ENCODE measurements around the gene SLC66A3.
A peak's percentile ranks its signal among the peaks of the same experiment; 100 is the strongest.

SLC66A3 gene

DNA sequence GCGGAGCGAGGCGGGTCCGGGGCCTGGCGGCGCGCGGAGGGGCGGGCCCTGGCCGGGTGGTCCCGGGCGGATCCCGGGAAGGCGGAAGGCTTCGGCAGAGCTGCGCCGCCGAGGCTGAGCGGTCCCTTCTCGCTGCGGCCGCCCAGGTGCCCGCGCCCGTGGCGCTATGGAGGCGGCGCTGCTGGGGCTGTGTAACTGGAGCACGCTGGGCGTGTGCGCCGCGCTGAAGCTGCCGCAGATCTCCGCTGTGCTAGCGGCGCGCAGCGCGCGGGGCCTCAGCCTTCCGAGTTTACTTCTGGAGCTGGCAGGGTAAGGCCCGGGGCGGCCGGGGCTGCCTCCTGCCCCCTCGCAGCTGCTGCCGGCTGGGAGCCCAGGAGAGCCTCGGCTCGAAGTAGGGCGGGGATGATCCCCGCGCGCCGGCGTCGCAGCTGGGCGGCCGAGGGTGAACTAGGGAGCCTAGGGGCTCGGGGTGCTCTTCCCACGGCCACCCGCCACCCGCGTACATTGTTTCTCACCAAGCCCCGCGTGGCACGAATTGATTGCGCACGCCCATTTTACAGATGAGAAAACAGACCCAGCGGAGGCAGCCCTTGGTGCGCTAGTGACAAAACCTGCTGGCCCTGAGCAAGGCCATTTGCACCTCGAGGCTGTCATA, at the start of gene SLC66A3:
Gene SLC66A3 (plus strand): TSS at position 87 of the 655 bp plus-strand sequence. CDS start 80 bp downstream, at position 167.
- H3K27ac Mint-ChIP-seq, result peak within 1 kb of the TSS; percentile 86
- H3K36me3 Mint-ChIP-seq (ENCODE audit: low read depth), result no peaks in the 10 kb centered on the region
- no peaks in the 10 kb centered on the region for H3K27me3 Mint-ChIP-seq (ENCODE audit: low read depth)
- peaks cover 12% of the 10 kb centered on the region for H3K4me1 Mint-ChIP-seq (ENCODE audit: low read depth)
- no peaks in the 10 kb centered on the region for H3K9me3 Mint-ChIP-seq
- peak within 1 kb of the TSS; percentile 83 for H3K4me3 Mint-ChIP-seq

DNA sequence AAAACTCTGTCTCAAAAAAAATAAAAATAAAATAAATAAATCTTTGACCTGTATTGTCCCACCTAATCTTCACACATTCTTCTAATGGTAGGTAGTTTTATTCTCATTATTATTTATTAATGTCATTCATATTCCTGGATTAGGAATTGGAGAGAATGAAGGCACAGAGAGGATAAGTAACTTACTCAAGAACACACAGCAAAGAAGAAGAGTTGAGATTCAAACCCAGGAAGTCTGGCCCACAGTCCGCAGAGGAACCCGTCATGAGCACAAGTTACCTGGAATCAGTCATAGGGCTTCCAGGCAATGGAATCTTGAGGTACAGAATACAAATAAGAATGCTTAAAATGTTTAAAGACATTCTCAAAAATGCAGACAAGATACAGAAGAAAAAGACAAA, 46.3 kb upstream of the SLC66A3 start:
- Mint-ChIP-seq H3K36me3 (ENCODE audit: low read depth) (peaks cover 5% of the 10 kb centered on the region), H3K4me1 (ENCODE audit: low read depth) (peaks cover 16% of the 10 kb centered on the region), H3K27ac (no peak overlapping the region), H3K4me3 (no peak overlapping the region), H3K9me3 (peaks cover 14% of the 10 kb centered on the region), H3K27me3 (ENCODE audit: low read depth) (peaks cover 6% of the 10 kb centered on the region)

DNA sequence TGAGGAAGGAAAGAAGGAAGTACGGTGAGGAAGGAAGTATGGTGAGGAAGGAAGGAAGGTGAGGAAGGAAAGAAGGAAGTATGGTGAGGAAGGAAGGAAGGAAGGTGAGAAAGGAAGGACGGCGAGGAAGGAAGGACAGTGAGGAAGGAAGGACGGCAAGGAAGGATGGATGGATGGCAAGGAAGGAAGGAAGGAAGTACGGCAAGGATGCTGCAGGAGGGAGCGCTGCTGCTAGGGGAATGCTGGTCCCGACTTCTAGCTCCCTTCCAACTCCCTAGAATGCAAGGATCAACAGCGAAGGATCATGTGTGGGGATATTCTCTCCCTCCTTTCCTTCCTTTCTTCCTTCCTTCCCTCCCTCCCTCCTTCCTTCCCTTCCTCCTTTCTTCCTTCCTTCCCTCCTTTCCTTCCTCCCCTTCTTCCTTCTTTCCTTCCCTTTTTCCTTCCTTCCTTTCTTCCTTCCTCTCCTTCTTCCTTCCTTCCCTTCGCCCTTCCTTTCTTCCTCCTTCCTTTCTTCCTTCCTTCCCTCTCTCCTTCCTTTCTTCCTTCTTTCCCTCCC, 42.3 kb upstream of the SLC66A3 start:
- Mint-ChIP-seq H3K27me3 (ENCODE audit: low read depth) (peaks cover 16% of the 10 kb centered on the region), H3K9me3 (peaks cover 14% of the 10 kb centered on the region), H3K4me3 (no peak overlapping the region), H3K27ac (no peak overlapping the region), H3K36me3 (ENCODE audit: low read depth) (peaks cover 5% of the 10 kb centered on the region), H3K4me1 (ENCODE audit: low read depth) (no peaks in the 10 kb centered on the region)

DNA sequence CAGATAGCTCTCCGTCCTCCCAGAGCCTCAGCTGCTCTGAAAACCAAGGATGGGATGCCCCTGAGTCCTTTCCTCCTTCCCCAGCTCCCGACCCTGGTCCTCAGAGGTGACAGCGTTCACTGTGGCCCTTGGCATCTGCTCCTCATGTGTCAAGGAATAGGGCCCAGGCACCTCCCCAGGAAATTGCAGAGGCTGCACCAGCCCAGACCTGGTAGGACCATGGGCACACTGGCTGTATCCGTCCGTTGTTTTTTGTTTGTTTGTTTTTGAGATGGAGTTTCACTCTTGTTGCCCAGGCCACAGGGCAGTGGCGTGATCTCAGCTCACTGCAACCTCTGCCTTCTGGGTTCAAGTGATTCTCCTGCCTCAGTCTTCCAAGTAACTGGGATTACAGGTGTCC, 37.5 kb upstream of the SLC66A3 start:
- Mint-ChIP-seq H3K4me3 (no peak overlapping the region), H3K27ac (no peak overlapping the region), H3K4me1 (ENCODE audit: low read depth) (no peaks in the 10 kb centered on the region), H3K9me3 (peaks cover 2% of the 10 kb centered on the region), H3K36me3 (ENCODE audit: low read depth) (peaks cover under 1% of the 10 kb centered on the region), H3K27me3 (ENCODE audit: low read depth) (peaks cover 14% of the 10 kb centered on the region)

DNA sequence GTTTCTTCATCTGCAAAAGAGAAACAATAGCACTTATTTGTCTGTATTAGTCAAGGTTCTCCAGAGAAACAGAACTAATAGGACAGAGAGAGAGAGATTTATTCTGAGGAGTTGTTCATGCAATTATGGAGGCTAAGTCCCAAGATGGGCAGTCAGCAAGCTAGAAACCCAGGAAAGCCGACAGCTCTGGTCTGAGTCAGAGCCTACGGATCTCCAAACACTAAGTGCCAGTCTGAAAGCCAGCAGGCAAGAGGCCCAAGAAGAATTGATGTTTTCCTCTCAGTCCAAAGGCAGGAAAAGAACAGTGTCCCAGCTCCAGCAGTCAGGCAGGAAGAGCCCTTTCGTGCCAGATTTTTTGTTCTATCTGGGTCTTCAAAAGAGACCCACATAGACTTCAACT, 36.5 kb upstream of the SLC66A3 start:
- no peaks in the 10 kb centered on the region for H3K9me3 Mint-ChIP-seq
- H3K36me3 Mint-ChIP-seq (ENCODE audit: low read depth), result no peaks in the 10 kb centered on the region
- H3K27ac Mint-ChIP-seq, result no peak overlapping the region
- no peaks in the 10 kb centered on the region for H3K4me1 Mint-ChIP-seq (ENCODE audit: low read depth)
- H3K4me3 Mint-ChIP-seq, result no peak overlapping the region
- H3K27me3 Mint-ChIP-seq (ENCODE audit: low read depth), result peaks cover 14% of the 10 kb centered on the region

DNA sequence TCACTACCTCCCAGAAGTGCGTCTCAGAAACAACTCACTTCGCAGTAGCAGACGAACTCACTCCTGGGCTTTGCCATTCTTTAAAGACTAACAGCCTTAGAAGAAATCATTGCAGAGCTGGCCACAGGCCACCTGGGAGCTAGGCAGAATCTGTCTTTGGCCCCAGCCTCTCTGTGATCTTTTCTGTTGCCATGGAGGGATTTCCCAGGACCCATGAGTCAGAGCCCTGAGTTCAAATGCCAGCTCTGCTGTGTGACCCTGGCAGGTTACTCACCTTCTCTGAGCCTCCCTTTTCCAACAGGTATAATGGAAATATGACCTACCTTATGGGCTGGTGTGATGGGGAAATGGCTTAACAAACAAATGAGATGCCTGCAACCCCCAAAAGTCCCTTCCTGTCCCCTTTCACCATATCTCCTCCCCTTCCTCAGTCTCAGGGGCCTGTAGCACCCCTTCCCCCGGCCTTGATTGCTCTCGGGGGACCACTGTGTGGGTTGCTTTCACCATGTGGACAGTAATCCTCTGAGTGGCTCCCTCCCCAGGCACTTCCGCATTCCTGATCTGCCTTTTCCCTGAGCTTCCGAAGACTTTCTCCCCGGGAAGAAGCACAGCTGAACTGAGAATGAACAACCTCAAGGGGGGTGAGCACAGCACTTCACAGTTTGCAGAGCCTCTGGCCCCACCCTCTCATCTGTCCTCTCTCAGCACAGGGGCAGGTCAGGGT, 34.0 kb upstream of the SLC66A3 start:
- H3K36me3 Mint-ChIP-seq (ENCODE audit: low read depth), result no peaks in the 10 kb centered on the region
- peaks cover 12% of the 10 kb centered on the region for H3K27me3 Mint-ChIP-seq (ENCODE audit: low read depth)
- no peaks in the 10 kb centered on the region for H3K9me3 Mint-ChIP-seq
- no peak overlapping the region for H3K27ac Mint-ChIP-seq
- no peak overlapping the region for H3K4me3 Mint-ChIP-seq
- peaks cover 3% of the 10 kb centered on the region for H3K4me1 Mint-ChIP-seq (ENCODE audit: low read depth)

DNA sequence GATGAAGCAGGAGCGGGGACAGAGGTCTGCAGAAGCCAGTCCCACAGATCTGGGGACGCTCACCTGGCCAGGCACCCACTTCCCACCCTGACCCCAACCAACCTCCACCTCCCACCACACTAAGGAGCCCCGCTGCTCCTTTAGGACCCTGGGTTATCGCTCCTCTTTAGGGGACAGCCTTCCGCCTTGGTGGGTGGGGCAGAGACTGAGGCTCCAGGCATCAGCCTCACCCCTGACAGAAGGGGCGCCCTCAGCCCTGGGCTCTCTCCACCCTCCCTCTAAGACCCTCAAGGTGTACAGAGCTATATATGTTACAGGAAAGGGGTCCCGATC, 33.5 kb upstream of the SLC66A3 start:
- Mint-ChIP-seq H3K4me3 (no peak overlapping the region), H3K4me1 (ENCODE audit: low read depth) (peaks cover 3% of the 10 kb centered on the region), H3K27me3 (ENCODE audit: low read depth) (peaks cover 12% of the 10 kb centered on the region), H3K36me3 (ENCODE audit: low read depth) (no peaks in the 10 kb centered on the region), H3K27ac (no peak overlapping the region), H3K9me3 (no peaks in the 10 kb centered on the region)

DNA sequence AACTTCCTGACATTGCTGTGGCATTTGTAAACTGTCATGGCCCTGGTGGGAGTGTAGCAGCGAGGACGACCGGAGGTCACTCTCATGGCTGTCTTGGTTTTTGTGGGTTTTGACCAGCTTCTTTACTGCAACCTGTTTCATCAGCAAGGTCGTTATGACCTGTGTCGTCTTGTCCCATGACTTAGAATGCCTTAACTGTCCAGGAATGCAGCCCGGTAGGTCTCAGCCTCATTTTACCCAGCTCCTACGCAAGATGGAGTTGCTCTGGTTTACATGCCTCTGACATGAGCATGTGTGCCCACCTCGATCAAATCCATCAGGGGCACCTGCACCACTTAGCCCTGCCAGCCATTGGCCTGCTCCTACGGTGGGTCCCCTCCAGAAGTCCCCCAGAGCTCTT, 32.9 kb upstream of the SLC66A3 start:
- Mint-ChIP-seq H3K36me3 (ENCODE audit: low read depth) (no peaks in the 10 kb centered on the region), H3K4me3 (no peak overlapping the region), H3K27ac (no peak overlapping the region), H3K4me1 (ENCODE audit: low read depth) (peaks cover 3% of the 10 kb centered on the region), H3K27me3 (ENCODE audit: low read depth) (peaks cover 12% of the 10 kb centered on the region), H3K9me3 (no peaks in the 10 kb centered on the region)

DNA sequence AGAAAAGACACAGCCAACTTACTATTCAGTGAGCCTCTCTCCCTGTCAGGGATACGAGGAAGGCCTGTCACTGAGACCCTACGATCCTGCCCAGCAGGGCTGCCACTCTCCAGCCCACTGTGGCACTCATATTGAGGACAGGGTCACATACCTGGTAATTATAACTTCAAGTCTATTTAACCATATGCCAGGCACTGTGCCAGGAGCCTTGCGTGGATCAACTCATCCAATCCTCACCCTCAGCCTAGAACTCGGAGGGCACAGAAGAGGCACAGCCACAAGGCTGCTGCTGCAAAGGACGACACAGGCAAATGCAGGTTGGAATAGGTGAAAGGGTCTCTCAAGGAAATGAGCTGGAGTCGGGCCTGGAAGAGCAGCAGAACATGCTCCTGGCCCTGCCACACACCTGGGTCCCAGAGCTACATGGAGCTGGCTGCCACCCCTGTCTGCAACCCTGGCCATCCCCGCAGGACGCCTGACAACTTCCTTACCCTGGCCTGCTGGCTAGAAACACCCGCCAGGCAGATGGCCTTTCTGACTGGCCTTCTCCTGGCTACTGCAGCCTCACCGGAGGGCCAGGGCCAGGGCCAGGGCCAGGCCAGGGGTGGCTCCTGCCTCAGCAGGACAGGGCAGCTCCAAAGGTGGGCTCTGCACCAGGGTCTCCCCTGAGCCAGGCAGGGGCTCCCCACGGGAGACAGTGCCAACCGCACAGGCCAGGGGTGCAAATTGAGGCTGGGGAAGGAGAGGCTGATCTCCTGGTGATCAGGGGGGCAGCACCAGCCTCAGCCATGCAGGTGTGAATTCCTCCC, 32.1 kb upstream of the SLC66A3 start:
- H3K36me3 Mint-ChIP-seq (ENCODE audit: low read depth), result no peaks in the 10 kb centered on the region
- no peak overlapping the region for H3K4me3 Mint-ChIP-seq
- H3K4me1 Mint-ChIP-seq (ENCODE audit: low read depth), result peaks cover 5% of the 10 kb centered on the region
- peaks cover 12% of the 10 kb centered on the region for H3K27me3 Mint-ChIP-seq (ENCODE audit: low read depth)
- no peaks in the 10 kb centered on the region for H3K9me3 Mint-ChIP-seq
- H3K27ac Mint-ChIP-seq, result no peak overlapping the region

DNA sequence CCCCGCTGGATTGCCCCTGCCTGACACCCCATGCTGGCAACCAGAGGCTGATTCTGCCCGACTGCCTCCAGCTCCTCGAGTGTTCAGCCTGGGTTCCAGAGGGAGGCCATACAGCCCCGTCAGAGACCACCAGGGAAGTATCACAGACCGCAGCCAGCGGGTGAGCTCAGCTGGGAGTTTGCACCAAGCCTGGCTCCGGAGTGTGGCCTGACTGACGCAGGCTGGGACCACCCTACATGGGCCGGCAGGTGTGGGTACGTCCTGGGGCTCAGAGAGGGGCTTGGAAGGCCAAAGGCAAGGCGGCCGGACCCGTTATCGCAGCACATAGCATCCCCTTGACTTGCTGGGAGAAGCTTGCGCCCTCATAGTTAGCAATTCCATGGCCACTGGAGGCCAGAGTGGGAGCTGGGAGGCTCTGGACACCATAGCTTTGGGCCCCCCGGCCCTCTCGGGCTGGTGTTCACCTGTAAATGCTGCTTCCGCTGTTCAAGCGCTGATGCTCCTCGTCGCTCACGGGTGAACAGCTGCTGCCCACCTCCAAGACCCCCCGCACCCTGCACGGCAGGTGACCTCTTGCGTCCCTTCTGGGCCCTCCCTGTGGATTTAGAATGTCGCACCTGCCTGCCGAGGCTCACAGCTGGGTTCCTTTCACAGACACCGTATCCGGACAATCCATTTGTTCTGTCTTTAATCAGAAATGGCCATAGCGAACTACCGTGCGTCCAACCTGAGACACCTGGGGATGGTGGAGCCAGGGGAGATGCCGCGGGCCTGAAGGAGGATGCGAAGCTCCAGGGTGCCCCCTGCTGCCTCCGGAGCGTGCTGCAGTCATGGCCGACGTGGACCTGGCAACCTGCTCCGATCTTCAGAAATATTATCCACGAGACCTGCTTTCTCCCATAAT, 31.2 kb upstream of the SLC66A3 start:
- H3K36me3 Mint-ChIP-seq (ENCODE audit: low read depth), result no peaks in the 10 kb centered on the region
- no peak overlapping the region for H3K4me3 Mint-ChIP-seq
- peaks cover 8% of the 10 kb centered on the region for H3K4me1 Mint-ChIP-seq (ENCODE audit: low read depth)
- no peaks in the 10 kb centered on the region for H3K9me3 Mint-ChIP-seq
- peaks cover 12% of the 10 kb centered on the region for H3K27me3 Mint-ChIP-seq (ENCODE audit: low read depth)
- no peak overlapping the region for H3K27ac Mint-ChIP-seq

DNA sequence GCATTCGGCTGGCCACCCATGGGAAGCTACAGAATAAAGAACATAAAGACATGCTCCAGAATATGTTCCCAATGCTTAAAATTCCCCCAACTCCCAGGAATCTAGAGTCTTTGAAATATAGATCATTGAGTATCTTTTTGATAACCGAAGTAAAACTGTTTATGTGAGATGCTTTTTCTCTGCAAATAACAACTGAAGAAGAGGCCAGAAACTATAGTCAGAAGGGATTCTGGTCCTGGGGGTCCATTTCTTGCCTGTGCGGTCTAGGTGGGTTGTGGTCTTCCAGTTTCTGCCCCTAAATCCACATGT, 30.6 kb upstream of the SLC66A3 start:
- H3K4me1 Mint-ChIP-seq (ENCODE audit: low read depth), result peaks cover 10% of the 10 kb centered on the region
- no peak overlapping the region for H3K27ac Mint-ChIP-seq
- no peaks in the 10 kb centered on the region for H3K9me3 Mint-ChIP-seq
- H3K36me3 Mint-ChIP-seq (ENCODE audit: low read depth), result no peaks in the 10 kb centered on the region
- H3K4me3 Mint-ChIP-seq, result no peak overlapping the region
- peaks cover 12% of the 10 kb centered on the region for H3K27me3 Mint-ChIP-seq (ENCODE audit: low read depth)

DNA sequence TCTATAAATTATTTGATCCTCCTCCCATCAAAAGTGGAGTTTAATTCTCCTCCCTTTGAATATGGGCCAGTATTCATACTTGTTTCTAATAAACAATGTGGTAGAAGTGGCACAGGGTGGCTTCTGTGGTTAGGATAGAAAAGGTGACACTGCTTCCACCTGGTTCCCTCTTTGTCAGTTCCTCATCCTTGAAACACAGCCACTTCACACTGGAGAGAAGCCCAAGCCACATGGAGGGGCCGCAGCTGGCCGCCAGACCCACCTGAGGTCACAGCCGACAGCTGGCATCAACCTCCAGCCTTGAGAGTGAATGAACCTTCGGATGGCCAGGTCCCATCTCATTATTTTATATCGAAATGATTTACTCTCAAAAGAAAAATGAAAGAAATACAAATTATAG, 27.5 kb upstream of the SLC66A3 start:
- Mint-ChIP-seq H3K27ac (no peak overlapping the region), H3K4me1 (ENCODE audit: low read depth) (peaks cover 17% of the 10 kb centered on the region), H3K36me3 (ENCODE audit: low read depth) (no peaks in the 10 kb centered on the region), H3K27me3 (ENCODE audit: low read depth) (peaks cover 8% of the 10 kb centered on the region), H3K4me3 (no peak overlapping the region), H3K9me3 (no peaks in the 10 kb centered on the region)

DNA sequence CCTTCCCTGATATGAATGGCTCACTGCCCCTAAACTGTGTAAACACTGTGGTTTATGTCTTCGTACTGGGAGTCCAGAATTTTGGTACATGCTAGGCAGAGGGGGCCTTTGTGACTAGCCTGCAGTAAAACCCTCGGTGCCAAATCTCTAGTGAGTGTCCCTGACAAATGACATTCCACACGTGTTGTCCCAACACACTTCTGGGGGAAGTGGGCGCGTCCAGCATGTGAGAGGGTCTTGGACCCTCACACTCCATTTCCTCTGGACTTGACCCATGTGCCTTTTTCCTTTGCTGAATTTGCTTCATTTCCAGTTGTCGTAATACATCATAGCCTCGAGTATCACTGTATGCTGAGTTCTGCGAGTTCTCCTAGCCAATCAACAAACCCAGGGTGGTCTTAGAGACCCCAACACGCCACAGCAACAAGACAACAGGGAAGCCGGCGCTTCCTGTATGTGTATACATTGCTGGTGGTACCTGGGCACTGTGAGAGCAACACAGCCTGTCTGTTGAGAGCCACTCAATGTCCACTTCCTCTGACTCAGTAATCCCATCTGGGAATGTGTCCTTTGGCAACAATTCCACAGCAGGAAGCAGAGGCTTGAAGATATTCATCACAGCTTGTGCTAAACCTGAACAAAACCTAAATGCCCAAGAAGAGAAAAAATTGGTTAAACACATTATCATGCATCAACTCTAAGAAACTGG, 26.9 kb upstream of the SLC66A3 start:
- H3K27ac Mint-ChIP-seq, result no peak overlapping the region
- no peaks in the 10 kb centered on the region for H3K36me3 Mint-ChIP-seq (ENCODE audit: low read depth)
- H3K9me3 Mint-ChIP-seq, result no peaks in the 10 kb centered on the region
- peaks cover 20% of the 10 kb centered on the region for H3K4me1 Mint-ChIP-seq (ENCODE audit: low read depth)
- peaks cover 8% of the 10 kb centered on the region for H3K27me3 Mint-ChIP-seq (ENCODE audit: low read depth)
- no peak overlapping the region for H3K4me3 Mint-ChIP-seq

All from T-helper 1 cell treated with Interleukin-12 subunit alpha and Interleukin-12 subunit beta and Interleukin-4 antibody, amounts not matched to agents 30 μg/mL and 1 μg/mL, for 36 hours (primary cell).